HL-60/S4 treated with phorbol 12-myristate 13-acetate at 8.2 ng/mL for 4 days and 3 days (cell line): ENCODE data around the gene ZNF48.

Experiments used
- in situ Hi-C: fragments of 300-500 bp; cut with MboI; formaldehyde crosslinking; loops from 2 replicates; pipeline ENCODE4 v1.15.0; 2022; ENCODE audit warnings: low sequenced_read_pairs

The ZNF48 gene

DNA sequence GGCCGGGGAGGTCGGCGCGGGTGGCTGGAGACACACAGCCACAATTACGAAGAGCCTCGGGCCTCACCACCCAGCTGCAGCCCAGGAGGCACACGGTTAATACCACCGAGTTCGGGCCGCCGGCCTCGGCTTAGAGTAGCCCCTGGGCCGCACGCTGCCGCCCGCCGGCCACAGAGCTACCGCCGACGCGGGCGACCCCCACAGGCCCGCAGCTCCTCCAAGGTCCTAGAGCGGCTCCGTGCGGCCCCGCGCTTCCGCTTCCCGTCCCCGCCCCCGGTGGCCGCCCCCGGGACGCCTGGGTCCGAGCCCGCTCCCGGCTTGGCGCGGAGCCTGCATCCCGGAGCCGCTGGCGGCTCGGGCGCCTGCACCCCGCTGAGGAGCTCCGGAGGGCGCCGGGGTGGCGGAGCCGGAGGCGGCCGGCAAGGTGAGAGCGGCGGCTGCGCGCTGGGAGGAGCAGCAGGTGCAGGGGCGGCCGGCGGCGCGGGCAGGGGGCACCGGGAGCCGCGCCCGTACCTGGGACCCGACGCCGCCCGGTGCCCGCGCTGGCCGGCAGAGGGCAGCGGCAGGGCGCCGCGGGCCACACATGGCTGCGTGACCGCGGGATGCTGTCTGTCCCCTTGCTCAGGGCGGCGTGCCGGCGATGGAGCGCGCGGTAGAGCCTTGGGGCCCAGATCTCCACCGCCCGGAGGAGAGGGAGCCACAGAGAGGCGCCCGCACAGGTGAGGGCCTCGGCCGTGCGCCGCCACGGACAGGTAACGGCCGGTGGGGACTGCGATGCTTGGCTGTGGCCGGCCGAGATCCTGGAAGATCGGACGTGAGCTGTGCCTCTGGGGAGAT is at the start of gene ZNF48:
Gene ZNF48, plus strand, starts transcription at position 266 of the 837 bp plus-strand sequence. Its CDS starts 375 bp downstream, at position 641.
- in situ Hi-C loops: no loop called here

DNA sequence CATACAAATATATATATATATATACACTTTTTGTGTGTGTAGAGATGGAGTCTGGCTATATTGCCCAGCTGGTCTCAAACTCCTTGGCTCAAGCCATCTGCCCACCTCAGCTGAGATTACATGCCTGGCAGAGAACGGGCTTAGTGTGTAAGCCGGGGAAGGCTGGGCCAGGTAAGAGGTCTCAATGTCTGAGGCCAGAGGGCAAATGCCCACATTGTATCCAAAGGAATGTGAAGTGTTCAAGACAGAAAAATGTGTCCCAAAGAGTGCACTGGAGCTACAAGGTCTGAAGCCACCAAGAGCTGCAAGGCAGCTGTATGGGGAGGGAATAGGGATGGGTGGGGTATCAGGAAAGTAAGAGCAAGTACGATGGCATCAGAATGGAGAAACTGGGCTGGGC is 48.9 kb upstream of the ZNF48 start:
- in situ Hi-C loops: no loop called here

DNA sequence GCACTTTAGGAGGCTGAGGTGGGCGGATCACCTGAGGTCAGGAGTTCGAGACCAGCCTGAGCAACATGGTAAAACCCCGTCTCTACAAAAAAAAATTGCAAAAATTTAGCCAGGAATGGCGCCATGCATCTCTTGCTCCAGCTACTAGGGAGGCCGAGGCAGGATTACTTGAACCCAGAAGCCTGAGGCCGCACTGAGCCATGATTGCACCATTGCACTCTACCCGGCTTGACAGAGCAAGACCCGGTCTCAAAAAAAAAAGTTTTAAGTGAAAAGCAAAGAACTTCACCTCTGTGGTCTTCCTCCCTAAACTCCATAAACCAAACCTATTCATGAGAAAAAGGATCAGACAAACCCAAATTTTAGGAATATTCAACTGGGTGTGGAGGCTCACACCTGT is 47.1 kb upstream of the ZNF48 start:
- in situ Hi-C loops: no loop called here

DNA sequence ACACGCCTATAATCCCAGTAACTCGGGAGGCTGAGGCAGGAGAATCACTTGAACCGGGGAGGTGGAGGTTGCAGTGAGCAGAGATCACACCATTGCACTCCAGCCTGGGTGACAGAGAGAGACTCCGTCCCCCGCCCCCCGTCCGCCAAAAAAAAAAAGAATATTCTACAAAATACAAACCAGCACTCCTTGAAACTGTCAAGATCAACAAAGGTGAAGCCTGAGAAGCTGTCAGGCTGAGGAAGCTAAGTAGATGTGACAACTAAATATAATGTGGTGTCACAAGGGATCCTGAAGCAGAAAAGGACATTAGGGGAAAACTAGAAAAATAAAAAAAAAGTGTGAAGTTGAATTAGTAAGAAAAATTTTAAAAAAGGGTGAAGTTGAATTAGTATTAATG is 46.3 kb upstream of the ZNF48 start:
- in situ Hi-C loops: no loop called here

DNA sequence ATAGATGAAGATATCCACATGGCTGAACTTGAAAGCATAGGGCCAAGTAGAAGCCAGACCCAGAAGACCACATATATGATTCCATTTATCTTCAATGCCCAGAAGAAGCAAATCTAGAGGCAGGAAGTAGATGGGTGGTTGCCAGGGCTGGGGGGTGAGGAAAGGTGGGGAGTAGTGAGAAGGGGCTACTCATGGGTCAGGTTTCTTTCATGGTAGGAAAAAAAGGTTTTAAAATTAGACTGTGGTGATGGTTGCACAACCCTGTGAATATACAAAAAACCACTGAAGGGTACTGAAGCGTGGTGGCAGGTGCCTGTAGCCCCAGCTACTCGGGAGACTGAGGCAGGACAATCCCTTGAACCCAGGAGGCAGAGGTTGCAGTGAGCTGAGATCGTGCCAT is 45.5 kb upstream of the ZNF48 start:
- in situ Hi-C loops: no loop called here

DNA sequence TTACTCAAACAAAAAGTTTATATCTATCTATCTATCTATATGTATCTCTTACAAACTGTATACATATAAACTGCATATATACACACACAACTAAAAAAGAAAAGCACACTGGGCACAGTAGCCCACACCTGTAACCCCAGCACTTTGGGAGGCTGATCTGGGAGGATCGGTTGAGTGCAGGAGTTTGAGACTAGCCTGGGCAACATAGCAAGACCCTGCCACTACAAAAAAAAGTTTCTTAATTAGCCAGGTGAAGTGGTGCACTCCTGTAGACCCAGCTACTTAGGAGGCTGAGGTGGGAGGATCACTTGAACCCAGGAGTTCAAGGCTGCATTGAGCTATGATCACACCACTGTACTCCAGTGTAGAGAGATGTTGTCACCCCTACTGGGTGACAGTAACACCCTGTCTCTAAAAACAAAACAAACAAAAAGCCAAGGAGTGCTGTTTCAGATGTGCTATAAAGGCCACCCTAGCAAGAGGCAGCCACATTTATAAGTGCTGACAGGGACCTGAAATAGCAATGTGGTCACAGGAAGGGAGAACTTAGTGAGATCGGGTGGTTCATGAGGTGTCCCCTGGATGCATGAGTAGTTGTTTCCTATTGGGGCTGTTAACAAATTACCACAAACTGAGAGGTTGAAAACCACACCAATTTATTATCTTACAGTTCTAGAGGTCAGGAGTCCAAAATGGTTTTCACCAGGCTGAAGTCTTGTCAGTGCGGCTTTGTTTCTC is 44.9 kb upstream of the ZNF48 start:
- in situ Hi-C loops: no loop called here

DNA sequence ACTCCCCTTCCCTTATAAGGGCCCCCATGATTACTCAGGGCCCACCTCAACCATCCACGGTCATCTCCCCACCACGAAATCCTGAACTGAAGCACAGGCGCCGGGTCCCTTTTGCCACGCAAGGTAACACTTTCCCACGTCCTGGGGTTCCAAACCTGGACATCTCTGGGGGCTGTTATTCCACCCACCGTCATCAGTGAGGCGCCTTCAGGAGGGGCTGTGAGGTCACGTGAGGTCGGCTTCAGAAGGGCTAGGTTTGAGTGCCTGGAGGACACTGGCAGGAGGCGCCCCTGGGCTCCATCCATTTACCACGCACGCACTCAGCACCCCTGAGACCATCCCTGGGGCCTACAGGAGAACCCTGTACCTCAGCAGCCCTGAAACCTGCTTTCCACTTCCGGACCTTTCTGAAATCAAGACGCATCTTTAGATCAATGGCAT is 44.2 kb upstream of the ZNF48 start:
- in situ Hi-C loops: no loop called here

DNA sequence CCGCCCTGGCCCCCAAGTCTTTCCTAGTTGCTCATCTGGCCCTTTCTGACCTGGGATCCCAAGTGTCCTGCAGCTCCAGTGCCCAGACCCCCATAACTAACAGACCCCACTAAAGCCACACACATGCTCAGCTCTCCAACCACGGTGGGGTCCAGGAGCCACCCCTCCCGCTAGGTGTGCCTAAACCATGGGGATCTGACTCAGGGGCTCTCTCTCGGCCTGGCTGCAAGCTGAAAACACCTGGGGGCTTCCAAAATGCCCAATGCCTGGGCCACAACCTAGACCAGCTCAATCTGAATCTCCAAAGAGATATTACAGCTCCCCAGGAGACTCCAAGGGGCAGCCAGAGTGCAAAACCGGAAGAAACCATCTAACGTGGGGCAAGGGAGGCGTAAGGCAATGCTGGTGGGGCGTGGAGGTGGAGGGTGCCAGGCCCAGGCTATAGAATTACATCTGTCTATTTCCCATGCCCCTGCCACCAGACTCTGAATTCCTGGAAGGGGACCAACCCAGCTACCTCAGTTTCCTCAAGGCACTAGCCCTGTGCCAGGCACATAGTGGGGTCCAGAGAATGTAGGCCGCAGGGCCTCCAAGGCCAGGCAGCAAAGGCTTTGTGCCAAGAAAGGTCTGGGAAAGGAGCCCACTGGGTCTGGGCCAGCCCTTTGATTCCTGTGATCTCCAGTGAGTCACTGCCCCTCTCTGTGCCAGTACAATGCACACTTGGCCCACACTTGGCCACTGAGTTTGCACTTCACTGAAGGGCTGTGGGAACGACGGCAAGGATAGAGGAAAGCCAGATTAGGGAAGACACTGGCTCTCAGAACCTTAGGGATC is 43.4 kb upstream of the ZNF48 start:
- in situ Hi-C loops: no loop called here

DNA sequence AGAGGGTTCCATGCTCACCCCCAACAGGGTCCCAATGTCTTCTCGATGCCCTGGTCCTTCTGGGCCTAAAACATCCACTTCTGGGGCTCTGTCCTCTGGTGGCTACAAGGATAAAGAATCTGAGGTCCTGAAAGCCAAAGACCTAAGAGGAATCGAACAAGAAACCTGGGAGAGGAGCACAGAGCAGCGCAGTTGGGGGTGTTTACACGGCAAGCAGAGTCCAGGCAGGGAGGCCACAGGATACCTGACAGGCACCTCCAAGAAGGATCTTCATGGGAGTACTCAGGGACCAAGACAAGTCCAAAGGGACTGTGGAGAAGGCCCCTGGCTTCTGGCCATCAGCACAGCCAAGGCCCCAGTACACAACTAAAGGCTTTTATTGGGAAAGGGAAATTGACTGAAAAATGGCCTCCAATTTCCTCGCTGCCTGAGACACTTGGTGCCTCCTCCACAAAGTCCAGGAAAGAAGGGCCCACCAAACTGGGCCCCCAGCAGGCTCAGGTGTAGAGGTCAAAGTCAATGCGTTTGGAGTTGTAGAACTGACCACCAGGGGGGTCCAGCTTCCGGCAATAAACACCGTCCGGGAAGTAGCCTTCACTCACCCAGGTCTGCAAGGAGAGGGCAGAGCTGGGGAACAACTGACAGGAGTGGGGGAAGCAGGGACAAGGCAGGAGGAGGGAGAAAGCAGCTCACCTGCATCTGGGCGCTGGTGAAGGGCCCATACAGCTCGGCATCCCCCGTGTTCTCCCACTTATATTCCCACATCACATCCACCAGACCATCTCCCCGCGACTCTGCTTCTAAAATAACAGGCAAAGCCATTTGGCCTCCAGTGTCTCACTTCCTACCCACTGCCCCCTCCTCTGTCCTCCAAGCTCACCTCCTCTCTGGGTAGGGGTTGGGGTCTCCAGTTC is 42.5 kb upstream of the ZNF48 start:
- in situ Hi-C loops: no loop called here

DNA sequence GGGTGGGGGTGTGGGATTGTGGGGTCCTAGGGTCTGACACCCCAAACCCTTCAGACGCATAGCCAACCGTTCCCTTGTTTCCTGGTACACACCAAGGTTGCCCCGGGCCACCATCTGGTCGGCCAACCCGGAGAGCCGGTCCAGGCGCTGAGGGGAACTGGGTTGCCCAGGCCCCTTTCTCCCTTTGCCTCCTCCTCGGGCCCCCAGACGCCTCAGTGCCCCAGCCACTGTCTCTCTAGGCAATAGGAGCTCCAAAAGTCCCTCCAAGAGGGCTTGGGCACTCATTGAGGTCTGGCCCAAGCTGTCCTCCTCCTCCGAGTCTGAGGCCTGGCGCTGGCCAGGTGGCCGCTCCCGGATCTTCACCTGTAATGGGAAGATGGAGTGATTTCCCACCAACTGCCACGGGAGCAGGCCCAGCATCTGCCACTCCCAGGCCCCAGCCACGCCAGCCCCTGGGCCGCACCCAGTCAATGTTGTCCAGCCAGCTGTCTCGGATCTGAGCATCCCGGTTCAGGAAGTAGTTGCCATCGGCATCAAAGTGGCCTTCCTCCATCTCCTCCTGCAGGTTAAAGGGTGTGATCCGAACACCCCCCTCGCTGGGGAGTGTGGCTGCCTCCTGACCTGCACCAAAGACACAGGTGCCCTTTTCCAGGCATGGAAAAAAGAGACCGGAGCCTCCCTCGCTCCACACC is 41.6 kb upstream of the ZNF48 start:
- in situ Hi-C loops: no loop called here

DNA sequence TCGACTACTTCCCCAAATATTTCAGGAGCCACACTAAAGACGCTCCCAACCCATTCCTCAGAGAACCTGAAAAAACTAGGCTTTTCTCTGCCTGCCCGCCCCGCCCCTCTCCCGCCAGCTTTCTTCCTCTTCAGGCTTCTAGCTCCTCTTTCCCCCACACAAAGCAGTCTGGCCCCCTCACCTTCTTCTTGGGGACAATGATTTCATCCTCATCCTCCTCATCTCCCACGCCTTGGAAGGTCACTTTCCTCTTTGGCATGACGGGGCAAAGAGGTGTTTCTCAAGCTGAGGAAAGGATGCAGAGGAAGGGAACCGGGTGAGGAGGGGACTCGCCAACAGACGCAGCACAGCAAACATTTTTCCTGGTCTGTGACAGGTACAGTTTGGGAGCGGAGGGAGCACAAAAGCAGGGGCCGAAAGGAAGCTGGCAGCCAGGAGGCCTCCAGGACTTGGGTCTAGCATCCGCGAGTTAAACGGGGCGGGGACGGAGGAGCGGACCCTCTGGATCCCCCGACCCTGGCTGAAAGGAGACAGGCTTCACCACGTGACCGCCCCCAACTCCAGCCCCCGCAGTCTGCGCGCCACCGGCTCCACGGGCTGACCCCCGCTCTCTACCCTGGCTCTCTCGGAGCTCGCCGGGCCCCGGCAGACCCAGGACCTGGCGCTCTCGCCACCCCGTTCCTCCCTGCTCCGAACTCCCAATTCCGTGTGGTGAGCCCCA is 40.6 kb upstream of the ZNF48 start:
- in situ Hi-C loops: no loop called here

DNA sequence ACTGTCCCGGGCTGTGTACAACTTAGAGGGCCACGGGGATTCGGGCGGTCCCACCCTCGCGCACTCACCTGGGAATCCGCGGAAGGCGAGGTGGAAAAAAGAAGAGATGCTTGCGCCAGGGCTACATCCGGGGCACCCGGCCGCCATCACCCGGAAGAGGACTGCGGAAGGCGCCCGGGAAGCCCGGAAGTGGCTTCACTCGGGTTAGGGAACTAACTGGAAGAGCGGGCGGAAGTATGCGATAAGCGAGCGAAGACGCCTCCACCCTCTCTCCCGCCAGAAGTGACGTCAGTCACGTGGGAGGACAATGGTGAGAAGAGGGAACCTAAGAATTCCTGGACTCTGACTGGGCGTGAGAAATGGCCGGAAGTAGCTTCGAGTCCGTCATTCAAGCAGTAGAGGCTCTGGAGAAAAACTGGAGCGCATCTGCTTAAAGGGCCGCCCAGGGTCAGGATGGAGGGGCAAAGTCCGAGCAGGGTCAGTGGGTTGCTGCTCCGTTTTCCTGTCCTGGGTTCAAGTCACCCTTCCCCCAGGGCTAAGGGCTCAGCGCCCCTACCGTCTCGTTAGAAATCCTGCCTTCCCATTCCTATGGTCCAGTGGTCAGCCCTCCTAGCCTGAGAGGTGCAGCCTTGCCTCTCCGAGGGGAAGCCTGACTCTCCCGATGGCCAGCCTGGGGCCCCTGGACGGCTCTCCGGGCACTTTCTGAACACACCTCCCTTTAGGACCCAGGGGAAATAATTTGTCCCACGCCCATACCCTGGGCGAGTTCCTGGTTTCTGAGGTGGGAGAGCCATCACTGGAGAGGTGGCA is 39.9 kb upstream of the ZNF48 start, which contains the start of gene CD2BP2:
Gene CD2BP2, minus strand, starts transcription at position 165 of the 810 bp plus-strand sequence. CDS start 627 bp downstream, outside the sequence.
- in situ Hi-C loops: no loop called here

DNA sequence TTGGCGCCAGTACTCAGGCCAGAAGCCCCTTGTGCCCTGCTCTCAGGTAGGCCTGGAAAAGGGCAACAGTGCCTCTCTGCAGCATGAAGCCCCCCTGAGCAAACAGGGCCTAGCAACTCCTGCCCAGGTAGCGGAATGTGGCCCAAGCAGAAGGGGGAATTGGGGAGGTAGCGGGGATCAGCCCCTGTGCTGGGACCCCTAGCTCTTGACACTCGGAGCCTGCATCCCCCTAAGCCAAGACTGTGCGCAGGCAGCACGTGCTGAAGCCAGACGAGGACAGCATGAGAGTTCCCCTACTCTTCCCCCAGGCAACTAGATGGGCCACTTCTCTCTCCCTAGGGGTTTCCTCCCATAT is 39.3 kb upstream of the ZNF48 start:
- in situ Hi-C loops: no loop called here

DNA sequence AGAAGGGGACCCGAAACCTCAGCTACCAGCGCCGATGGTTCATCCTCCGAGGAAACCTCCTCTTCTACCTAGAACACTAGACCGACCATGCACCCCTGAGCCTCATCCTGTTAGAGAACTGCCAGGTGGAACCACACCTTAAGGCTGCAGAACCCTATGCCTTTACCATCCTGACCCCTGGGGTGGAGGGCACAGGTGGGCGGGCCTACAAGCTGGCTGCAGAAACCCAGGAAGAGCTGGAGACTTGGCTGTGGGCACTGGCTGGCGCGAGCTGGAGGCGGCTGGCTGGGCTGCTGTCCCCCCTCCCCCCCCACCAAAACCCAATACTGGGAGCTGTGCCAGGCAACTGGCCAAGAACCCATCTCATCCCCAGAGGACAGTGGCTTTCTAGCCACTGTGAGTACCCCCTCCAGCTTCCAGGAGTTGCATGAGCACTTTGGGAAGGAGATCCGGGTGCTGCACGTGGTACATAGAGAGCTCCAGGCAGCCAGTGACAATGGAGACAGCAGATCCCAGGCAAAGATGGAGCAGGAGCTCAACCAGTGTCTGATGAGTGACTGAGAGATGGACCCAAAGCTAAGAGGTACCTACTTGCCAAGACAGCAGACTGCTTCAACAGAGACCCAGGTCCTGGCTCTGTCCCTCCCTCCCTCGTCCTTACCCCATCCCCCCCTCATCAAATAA is 38.7 kb upstream of the ZNF48 start:
- in situ Hi-C loops: no loop called here

DNA sequence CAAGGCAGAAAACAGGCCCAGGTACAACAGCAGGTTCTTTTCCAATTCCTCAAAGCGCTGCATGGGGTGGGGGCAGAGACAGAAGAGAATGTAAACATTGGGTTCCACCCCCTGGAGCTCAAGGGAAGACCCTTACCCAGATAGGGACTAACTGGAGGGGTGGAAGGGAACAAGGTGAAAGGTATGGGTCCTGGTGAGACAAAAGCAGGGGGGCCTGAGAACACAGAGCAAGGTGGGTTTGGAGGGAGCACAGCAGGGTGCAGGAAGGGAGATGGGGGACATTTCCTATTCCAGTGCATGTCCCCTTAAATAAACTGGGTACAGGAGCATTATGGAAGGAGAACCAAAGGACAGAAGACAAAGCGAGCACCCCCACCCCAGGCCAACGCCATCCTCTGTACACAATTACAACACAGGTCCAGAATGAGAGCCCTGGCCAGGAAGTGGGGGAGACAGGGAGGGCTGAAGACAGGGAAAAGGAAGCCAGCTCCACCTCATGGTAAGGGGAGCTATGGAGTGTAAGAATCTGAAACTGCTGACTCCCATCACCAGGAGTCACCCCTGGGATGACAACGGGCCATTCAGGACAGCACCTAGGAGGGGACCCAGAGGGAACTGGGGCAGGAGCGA is 38.0 kb upstream of the ZNF48 start:
- in situ Hi-C loops: no loop called here

DNA sequence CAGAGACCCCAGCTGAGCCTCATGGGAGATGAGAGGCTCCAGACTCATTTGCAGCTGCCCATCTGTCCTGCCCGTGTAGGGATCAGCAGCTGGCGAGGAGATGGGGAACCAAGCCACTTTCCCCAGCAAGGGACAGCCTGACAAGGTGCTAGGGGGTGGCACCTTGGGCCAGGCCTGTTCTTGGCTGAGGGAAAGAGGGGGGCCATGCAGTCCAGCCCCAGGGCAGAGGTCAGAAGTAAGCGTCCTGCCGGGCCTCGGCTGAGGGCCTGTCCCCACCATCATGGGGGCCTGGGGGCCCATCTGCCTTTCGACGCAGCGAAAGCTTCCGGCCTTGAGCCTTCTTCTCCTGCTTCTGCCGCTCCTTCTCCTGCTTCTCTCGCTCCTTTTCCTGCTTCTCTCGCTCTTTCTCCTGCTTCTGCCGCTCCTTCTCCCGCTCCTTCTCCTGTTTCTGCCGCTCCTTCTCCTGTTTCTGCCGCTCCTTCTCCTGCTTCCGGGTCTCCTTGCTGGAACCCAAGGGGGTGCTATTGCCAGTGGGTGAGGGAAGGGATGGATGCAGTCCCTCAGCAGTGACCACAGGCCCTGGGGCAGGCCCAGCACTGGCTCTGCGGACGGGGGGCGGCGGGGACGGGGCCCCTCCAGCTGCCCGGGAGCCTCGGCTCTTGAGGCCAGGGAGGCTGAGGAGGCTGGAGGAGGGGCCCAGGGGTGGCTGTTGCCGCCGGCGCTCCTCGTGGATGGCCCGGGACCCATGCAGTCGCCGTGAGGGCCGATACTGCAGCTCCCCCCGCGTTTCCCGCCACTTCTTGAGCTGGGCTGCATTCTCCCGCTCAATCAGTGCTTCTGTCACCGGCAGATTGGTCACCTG is 37.3 kb upstream of the ZNF48 start:
- in situ Hi-C loops: no loop called here
